Hindlimb muscle (tissue), 1 donor: ENCODE results near the gene SHKBP1. TPM values are rescaled to one million over a fixed set of nuclear protein-coding genes. Genes with fewer than 3 reads are reported as not detected.

ENCODE experiments used
- DNase-seq: peaks from one replicate; pipeline ENCODE4 v3.0.0-alpha.2; 2013
- polyA plus RNA-seq: library from polyadenylated mRNA; unstranded; fragments of 120-200 nt; gene quantifications from one replicate; pipeline ENCODE4 v1.2.1, GENCODE V29; 2013; ENCODE audit not compliant: insufficient read length

SHKBP1 gene
- polyA plus RNA-seq, 1 donor: 18.7 TPM

DNA sequence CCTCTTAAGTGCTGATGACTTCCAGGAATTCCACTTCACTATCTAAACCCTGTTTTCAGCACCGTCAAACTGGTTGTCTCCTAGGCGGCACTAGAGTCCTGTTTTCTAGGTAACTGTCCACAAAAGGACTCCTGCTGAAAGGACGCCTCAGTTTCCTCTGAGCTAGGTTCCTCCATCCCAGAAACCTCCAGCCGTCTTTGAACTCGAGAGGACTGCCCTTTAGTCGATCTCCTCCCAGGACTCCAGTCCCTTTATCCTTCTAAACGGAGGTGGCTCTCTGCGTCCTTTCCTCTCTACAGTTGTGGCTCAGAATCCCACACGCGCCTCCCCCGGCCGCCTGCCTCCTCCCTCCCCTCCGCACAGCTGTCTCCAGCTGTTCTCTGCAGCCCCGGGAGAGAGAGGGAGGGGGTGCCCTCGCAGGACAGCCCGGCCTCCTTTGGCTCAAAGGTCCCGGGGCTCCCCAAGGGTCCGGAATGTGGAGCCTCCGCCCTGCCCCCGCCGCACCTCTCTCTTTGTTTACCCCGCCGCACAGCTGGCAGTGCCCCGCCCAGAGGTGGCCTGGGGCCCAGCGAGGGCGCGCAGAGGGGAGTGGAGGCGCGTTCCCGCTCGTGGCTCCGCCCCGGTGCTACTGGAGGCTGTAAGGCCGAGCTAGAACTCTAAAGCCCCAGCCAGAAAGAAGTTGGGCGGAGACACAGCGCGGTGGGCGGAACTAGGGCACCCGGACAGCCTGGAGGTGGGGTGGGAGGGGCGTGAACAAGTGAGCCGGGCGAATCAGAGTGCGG, 26.9 kb downstream of the SHKBP1 start:
- DNase-seq: peak; percentile 96

- DNase-seq: no peak
Observed at GRCh38 chr19:40604171-40604646, 27.5 kb downstream of the SHKBP1 start.

- DNase-seq: no peak
Observed at GRCh38 chr19:40604647-40605215, 28.1 kb downstream of the SHKBP1 start.

GRCh38 chr19:40605216-40605971, 28.7 kb downstream of the SHKBP1 start:
- no peak for DNase-seq

GRCh38 chr19:40607311-40608239, 30.9 kb downstream of the SHKBP1 start:
- DNase-seq: no peak

DNA sequence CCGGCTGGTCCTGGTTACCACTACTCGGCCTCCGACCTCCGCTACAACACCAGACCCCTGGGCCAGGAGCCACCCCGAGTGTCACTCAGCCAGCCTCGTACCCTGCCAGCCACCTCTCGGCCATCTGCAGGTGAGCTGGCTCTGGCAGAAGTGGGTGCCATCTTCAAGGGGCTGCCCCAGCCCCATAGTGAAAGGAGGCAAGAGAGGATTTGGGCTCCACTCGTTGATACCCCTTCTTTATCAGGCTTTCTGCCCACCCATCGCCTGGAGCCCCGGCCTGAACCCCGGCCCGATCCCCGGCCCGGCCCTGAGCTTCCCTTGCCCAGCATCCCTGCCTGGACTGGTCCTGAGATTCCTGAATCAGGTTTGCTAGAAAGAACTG, 31.6 kb downstream of the SHKBP1 start:
- DNase-seq: no peak

DNA sequence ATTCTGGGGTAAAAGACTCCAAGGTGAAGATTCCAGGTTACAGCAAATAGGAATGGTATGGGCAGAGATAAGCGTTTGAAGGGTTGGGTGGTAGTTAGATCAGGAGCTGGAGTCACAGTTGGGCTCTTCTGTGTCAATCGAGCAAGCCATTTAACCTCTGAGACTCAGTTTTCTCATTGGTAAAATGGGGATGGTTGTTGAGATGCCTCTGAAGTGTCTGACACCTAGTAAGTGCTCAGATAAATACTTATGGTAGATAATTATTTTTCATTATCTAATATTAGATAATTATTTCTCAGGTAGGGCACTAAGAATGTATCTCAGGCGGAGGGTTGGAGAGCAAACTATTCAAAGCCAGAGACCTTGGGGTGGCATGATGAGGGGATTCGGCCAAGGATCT, 32.3 kb downstream of the SHKBP1 start:
- no peak for DNase-seq

DNA sequence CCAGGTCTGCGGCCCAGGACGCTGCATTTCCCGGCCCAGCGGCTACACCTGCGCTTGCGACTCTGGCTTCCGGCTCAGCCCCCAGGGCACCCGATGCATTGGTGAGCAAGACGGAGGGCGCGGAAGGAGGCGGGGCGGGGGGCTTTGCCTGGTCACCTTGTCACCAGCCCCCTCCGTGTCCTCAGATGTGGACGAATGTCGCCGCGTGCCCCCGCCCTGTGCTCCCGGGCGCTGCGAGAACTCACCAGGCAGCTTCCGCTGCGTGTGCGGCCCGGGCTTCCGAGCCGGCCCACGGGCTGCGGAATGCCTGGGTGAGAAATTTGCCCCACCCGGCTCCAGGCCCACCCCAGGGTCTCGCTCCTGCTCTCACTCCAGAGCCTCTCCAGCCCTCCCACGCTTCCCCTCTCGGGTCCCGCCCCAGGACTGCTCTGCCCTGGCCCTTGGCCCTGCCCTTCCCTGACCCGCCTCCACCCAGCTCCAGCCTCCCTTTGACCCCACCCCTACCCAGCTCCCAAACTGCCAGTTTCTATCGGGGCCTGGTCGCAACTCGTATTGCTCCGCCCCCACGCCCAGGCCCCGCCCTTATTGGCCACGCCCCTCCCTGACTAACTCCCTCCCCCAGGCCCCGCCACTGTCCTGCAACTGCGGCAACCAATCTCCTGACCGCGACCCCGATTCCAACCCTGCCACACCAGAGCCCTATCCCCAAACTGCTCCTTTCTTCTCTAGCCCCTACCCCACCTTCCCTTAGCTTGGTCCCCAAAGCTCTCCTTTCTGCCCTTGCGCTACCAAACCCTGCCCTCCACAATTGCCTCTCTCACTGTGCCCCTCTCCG, 33.1 kb downstream of the SHKBP1 start:
- no peak for DNase-seq

GRCh38 chr19:40610396-40611064, 33.9 kb downstream of the SHKBP1 start:
- DNase-seq: no peak

DNA sequence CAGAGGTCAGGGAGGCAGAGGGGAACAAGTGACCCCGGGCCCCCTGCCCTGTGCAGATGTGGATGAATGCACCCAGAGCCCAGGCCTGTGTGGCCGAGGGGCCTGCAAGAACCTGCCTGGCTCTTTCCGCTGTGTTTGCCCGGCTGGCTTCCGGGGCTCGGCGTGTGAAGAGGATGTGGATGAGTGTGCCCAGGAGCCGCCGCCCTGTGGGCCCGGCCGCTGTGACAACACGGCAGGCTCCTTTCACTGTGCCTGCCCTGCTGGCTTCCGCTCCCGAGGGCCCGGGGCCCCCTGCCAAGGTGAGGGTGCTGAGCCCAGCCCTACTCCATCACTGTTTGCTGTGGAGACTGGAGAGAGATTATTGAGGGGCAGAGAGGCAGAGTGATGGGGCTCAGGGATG, 34.4 kb downstream of the SHKBP1 start:
- DNase-seq: no peak

DNA sequence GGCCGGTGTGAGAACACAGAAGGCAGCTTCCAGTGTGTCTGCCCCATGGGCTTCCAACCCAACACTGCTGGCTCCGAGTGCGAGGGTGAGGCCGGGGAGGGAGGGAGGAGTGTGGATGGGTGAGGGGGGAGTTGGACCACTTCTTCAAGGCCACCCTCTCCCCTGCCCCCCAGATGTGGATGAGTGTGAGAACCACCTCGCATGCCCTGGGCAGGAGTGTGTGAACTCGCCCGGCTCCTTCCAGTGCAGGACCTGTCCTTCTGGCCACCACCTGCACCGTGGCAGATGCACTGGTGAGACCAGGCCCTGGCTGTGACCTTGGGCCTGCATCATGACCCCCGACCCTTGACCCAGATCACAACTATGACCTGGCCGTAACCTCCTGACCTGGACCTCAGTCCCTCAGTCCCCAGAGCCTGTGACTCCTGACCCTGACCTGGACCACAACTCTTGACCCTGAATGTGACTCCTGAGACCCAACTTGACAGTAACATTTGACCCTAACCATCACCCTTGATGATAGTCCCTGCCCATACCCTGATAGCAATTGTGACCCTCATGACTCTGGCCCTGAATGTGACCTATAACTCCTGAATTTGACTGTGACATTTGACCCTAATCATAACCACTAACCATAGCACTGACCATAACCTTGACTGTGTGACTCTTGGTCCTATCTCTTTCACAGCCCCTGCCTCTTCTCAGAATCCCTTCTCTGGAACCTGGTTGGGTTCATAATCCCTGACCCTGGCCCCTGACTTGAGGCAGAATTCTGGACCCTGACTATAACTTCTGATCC, 35.4 kb downstream of the SHKBP1 start:
- DNase-seq: no peak

GRCh38 chr19:40612831-40613689, 36.4 kb downstream of the SHKBP1 start:
- DNase-seq: no peak

- peak; percentile 84 for DNase-seq
Observed at GRCh38 chr19:40613690-40614621, 37.3 kb downstream of the SHKBP1 start.

DNA sequence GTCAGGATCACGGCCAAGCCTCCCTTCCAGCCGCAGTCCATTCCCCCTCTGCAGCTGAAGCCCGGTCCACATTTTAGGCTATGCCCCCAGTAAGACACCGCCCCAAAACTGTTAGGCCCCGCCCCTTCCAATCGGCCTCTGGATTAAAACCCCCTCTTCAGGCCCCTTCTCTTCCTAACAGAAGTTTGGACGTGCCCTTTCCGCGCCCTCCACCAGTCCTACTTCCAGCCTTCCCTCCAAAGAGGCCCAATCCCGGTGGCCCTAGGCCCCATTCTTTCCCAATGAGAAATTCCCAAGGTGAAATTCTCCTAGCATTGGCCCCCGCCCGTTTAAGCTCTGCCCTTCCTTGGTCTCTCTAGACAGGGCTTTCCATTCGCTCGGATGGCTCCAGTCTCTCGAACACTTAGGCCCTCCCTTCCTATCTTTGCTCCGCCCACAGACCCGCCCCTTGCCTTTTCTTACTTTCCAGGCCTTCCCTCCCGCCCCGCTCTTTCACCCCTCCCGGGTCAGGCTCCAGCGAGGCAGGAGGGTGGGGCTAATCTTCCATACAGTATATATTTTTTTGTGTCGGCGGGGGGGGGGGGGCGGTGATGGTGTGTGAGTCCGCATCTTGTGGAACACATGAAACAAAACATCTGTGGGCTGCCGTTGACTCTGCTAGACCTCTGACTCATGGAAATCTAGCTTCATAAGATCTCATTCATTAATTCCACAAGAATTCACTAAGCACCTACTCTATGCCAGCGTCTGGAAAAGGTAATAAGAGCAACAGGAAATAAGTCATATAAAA, 38.1 kb downstream of the SHKBP1 start:
- peak; percentile 81 for DNase-seq

- DNase-seq: no peak
Observed at GRCh38 chr19:40616178-40616577, 39.5 kb downstream of the SHKBP1 start.

DNA sequence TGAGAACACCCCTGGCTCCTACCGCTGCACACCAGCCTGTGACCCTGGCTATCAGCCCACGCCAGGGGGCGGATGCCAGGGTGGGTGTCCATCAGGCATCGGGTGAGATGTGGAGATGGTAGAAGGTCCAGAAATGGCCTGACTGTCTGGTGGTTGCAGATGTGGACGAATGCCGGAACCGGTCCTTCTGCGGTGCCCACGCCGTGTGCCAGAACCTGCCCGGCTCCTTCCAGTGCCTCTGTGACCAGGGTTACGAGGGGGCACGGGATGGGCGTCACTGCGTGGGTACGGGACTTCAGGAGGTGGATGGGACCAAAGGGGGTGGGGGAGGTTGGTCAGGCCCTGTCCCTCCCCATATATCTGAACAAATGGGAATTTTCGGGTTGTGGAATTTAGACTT, 40.3 kb downstream of the SHKBP1 start:
- no peak for DNase-seq

DNA sequence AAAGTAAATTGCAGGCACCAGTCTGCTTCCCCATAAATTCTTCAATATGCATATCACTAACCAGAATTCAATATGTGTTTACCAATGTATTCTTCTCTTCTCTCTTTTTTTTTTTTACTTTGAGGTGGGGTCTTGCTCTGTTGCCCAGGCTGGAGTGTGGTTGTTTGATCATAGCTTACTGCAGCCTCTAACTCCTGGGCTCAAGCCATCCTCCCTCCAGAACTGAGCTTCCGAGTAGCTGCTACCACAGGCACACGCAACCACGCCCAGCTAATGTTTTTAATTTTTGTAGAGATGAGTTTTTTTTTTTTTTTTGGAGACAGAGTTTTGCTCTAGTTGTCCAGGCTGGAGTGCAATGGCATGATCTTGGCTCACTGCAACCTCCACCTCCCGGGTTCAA, 41.3 kb downstream of the SHKBP1 start:
- no peak for DNase-seq
